NCI-H2227 (cell line): ENCODE measurements around the gene CCDC183.

Experiments used
- DNase-seq: peaks from one replicate; lab custom pipeline; 2025; ENCODE audit not compliant: unreplicated experiment; lab: John Stamatoyannopoulos, UW

The CCDC183 gene

DNA sequence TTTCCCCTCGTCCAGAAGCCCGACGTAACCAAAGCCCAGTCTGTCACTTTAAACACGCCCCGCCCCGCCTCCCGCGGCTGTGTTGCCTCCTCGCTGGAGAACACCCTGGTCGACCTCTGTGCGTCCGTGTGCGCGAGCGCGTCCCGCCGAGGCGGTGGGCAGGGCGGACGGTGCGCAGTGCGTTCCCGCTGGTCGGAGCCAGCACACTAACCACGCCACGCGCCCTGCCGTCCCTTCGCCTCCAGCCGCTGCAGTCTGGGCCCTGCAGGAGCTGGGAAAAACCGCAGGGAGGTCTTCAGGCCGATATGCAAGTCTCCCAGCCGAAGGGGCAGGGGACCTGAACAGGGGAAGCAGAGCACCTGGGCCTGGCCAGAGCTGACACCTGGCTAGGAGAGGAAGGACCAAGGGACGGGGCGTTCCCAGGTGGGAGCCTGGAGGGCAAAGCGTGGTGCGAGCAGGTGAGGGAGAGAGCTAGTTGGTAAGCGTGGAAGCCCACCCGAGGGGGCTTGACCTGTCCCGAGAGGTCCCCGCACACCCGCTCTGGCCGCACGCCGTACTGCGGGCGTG lies 51.8 kb downstream of the CCDC183 start:
- peak; percentile 80 for DNase-seq

DNA sequence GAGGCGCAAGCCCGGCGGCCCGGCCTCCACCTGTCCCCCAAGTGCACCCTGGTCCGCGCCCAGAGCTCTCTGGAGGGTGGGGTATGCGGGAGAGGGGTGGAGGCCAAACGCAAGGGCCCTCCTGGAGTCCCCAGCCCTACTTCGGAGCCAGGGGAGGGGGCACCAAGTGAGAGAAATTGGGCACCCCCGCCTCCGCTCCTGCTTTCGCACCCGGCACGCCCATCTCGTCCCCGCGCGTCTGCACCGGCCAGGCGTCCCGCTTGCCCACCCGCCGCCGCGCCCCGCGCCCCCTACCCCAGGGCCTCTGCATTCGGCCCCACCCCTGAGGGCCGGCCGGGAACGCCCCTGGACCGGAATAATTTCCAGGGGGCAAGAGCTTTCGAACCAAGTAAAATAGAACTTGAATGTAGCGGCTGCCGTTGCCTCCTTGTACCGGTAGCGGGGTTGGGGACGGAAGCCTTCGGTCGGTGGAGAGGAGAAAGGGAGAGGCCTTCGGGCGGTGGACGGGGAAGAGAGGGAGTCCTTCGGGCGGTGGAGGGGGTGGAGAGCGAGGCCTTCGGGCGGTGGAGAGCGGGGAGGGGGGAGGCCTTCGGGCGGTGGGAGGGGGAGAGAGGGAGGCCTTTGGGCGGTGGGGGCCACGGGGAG lies 52.4 kb downstream of the CCDC183 start:
- DNase-seq: peak; percentile 68

DNA sequence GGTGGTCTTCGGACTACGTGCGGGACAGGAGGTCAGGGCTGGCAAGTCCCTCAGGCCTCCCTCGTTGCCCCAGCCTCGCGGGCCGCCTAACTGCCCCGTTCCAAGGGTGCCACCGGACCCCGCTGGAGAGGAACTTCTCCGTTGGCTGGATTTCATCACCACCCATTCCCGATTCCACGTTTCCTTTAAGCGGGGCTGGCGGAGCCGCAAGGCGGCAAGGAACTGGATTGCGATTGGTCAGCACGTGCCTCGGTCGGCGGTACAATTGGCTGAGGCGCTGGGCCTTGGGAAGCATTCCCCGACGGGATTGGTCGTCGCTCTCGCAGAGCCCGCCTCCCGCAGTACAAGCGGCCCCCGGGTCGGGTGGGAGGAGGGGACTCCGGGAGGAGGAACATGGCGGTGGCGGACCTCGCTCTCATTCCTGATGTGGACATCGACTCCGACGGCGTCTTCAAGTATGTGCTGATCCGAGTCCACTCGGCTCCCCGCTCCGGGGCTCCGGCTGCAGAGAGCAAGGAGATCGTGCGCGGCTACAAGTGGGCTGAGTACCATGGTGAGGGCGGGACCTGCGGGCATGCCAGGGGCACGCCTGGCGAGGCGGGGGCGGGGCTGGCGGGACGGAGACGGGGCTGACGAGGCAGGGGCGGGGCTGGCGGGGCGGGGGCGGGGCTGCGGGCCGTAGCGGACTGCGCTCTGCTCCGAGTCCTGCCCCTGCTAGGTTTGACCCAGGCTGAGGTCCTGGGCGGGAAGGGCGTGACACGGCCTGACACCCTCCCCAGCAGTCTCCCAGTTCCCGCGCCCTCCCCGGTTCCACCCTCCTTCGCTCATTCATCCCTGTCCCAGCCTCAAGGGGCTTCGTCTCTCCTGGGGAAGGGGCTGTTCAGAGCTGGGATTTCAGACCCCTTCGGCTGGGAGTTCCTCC lies 53.2 kb downstream of the CCDC183 start, which contains the start of gene PHPT1:
Gene PHPT1 (plus strand): TSS at position 372 of the 922 bp plus-strand sequence. CDS start 22 bp downstream, at position 394.
- peak; percentile 98 for DNase-seq

DNA sequence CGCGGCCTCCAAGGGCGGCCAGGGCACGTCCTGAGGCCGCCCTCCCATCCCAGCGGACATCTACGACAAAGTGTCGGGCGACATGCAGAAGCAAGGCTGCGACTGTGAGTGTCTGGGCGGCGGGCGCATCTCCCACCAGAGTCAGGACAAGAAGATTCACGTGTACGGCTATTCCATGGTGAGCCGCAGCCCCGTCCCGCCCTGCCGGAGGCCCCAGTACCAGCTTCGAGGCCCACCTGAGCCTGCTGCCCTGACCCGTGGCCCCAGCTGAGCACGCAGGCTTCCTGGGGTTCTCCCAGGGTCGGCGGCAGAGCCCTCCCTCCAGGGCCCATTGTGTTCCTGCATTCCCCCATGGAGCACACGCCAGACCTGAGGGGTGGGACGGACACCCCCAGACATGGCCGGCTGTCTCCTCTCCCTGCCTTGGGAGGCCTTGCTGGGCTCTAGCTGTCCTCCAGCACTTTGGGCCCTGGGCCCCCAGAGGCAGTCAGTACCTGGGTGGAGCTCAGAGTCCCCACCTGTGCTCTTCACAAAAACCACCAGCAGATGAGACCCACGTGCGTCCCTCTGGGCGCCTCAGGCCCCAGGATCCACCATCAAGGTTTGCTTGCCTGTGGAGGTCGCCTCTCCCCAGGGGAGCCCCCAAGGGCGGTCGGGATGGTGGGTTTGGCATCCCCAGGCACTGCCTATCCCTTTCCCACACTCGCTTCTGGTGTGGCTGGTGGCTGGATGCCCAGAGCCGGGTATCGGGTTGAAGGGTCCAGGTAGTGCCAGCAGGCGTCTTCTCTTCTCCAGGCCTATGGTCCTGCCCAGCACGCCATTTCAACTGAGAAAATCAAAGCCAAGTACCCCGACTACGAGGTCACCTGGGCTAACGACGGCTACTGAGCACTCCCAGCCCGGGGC lies 54.1 kb downstream of the CCDC183 start:
- no peak for DNase-seq

DNA sequence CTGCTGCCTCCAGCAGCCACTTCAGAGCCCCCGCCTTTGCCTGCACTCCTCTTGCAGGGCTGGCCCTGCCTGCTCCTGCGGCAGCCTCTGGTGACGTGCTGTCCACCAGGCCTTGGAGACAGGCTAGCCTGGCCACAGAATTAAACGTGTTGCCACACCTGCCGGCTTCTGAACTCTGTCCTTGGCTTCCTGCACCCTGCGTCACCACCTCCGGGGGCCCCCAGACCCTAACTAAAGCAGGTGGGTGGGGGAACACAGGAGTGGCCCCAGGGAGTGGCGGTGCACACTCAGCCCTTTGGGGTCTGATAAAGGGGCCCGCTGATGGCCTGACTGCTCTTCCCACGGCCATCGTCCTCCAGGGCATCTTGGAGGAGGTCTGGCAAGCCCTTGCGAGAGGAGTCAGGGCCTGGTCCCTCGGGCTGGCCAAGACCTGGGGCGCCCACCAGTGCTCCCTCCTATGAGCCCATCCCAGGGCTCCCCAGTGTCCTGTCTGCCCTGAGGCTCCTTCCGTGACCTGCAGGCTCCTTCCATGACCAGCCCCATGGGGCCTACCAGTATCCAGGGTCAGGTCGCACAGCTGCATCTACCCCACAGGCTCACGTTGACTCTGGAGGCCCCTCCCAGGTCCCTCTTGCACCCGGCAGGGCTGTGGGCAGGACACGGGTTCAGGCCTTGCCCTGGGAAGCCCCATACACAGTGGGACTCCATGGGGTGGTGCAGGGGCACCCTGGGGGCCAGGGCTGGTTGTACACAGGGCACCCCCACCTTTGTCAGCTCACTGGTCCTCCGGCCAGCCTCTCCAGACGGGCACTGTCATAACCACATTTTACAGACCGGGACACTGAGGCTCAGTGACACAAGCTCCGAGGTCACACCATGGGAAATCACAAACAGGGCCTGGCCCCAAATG lies 55.0 kb downstream of the CCDC183 start:
- DNase-seq: peak; percentile 25

DNA sequence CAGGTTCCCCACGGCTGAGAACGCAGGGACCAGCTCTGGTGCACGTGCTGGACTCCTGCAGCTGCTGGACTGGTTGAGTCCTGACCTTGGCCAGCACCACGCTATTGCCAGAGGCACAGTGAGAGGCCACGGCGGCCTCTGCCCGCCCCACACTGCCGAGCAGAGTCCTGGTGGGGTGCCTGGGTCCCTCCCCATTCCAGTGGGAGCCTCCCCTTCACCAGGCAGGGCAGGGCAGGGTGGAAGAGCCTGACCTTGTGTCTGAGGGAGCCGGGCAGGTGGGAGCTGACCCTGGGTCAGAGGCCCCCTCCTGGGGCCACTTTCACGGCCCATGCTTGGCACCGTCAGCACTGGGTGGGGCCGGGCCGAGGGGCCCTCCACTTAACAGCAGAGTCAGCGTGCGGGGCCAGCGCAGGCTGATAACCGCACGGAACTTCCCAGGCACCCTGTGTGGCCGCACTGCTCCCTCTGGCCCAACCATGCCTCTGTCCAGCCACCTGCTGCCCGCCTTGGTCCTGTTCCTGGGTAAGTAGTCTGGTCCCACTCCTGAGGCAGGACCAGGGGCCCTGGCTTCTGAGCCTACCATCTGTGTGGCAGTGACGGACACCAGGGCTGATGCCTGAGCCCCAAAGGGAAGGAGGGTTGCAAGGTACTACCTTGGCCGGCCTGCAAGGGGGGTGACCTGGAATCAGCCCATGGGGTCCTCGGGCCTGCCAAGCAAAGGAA lies 56.0 kb downstream of the CCDC183 start, which contains the start of gene MAMDC4:
Gene MAMDC4 (plus strand): TSS at position 406 of the 723 bp plus-strand sequence. CDS start 71 bp downstream, at position 477.
- DNase-seq: no peak

DNA sequence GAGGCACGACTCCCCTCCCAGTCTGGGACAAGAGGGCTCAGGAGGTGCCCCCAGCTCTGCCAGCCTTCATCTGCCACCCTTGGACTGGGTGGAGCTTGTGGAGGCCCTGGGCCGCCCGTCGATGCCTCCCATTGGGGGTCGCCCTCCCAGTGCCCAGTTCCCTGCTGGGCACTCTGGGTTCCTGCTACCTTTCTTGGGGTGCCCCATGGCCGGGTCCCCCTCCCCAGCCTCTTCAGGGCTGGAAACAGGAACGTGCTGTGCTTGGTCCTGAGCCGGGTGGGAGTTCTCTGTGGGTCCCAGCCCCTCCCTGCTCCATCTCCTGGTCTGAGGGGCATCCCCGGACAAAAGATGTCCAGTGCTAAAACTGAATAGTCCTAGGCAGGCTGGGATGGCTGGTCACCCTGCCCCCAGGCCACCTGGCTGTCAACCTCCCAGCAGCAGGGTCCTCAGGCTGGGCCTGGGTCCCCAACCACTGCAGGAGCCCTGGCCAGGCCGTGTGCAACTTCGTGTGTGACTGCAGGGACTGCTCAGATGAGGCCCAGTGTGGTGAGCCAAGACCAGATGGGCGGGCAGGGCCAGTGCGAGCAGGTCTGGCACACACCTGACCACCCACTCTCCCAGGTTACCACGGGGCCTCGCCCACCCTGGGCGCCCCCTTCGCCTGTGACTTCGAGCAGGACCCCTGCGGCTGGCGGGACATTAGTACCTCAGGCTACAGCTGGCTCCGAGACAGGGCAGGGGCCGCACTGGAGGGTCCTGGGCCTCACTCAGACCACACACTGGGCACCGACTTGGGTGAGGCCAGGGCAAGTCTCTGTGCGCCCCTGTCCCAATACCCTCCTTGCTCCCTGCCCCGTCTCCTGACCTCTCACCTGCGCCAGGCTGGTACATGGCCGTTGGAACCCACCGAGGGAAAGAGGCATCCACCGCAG lies 56.8 kb downstream of the CCDC183 start:
- DNase-seq: no peak

DNA sequence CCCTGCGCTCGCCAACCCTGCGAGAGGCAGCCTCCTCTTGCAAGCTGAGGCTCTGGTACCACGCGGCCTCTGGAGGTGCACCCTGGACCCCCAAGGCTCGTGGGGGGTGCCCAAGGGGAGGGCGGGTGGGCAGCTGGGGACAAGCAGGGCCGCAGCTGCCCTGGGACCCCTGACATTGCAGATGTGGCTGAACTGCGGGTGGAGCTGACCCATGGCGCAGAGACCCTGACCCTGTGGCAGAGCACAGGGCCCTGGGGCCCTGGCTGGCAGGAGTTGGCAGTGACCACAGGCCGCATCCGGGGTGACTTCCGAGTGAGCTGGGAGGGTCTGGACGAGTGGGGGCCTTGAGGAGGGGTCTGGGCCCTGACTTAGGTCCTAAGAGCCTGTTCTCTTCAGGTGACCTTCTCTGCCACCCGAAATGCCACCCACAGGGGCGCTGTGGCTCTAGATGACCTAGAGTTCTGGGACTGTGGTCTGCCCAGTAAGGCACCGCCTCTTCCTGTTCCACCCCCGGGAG lies 57.5 kb downstream of the CCDC183 start:
- no peak for DNase-seq

DNA sequence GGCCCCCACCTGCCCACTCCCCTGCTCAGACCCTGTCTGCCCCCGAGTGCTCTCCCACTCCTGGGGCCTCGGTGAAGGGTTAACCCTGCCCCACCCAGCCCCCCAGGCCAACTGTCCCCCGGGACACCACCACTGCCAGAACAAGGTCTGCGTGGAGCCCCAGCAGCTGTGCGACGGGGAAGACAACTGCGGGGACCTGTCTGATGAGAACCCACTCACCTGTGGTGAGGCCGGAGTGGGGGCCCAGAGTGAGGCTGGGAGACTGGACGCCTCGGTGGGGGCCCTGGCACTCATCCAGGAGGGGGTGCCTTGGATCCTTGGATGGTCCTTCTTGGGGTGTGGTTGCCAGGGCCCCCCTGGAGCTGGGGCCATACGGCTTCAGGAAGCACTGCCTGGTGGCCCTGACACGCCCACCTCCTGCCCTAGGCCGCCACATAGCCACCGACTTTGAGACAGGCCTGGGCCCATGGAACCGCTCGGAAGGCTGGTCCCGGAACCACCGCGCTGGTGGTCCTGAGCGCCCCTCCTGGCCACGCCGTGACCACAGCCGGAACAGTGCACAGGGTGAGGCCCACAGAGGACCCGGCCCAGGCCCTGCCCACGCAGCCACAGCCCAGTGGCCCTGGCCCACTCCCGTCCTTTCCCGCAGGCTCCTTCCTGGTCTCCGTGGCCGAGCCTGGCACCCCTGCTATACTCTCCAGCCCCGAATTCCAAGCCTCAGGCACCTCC lies 58.1 kb downstream of the CCDC183 start:
- no peak for DNase-seq

DNA sequence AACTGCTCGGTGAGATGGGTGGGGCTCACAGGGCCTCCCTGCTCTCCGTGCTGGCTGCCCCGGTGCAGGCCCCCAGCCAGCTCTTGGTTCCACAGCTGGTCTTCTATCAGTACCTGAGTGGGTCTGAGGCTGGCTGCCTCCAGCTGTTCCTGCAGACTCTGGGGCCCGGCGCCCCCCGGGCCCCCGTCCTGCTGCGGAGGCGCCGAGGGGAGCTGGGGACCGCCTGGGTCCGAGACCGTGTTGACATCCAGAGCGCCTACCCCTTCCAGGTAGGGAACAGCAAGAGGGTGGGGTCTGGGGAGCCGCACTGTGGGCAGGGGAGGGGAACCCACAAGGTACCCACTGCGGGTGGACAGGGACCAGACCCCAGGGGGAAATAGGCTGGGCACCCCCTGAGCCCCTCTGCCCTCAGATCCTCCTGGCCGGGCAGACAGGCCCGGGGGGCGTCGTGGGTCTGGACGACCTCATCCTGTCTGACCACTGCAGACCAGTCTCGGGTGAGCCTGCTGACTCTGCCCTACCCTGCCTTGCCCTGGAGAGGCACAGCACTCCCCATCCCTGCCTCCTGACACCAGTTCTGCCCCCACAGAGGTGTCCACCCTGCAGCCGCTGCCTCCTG lies 58.8 kb downstream of the CCDC183 start:
- DNase-seq: no peak

DNA sequence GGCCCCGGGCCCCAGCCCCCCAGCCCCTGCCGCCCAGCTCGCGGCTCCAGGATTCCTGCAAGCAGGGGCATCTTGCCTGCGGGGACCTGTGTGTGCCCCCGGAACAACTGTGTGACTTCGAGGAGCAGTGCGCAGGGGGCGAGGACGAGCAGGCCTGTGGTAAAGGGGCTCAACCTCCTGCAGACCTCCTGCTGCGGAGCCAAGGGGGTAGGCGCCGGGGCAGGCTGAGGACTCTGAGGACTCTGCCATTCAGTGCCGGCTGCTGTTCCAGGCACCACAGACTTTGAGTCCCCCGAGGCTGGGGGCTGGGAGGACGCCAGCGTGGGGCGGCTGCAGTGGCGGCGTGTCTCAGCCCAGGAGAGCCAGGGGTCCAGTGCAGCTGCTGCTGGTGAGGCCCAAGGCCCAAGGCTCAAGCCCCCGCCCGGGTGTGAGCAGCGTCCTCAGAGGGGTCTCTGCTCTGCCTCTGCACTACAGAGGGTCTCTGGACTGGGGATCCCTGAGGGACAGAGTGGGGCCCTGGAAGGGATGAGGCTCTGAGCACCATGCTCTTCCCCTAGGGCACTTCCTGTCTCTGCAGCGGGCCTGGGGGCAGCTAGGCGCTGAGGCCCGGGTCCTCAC lies 59.4 kb downstream of the CCDC183 start:
- DNase-seq: no peak

DNA sequence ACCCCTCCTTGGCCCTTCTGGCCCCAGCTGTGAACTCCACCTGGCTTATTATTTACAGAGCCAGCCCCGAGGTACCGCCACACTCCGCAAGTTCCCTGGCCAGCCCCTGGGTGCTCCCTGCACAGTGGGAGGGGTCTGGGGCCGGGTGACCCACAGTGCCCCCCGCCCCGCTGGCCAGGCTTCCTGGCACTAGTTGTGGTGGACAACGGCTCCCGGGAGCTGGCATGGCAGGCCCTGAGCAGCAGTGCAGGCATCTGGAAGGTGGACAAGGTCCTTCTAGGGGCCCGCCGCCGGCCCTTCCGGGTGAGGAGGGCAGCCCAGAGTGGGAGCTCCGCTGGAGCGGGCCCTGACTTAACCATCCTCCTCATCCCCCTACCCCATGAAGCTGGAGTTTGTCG lies 59.9 kb downstream of the CCDC183 start:
- no peak for DNase-seq

DNA sequence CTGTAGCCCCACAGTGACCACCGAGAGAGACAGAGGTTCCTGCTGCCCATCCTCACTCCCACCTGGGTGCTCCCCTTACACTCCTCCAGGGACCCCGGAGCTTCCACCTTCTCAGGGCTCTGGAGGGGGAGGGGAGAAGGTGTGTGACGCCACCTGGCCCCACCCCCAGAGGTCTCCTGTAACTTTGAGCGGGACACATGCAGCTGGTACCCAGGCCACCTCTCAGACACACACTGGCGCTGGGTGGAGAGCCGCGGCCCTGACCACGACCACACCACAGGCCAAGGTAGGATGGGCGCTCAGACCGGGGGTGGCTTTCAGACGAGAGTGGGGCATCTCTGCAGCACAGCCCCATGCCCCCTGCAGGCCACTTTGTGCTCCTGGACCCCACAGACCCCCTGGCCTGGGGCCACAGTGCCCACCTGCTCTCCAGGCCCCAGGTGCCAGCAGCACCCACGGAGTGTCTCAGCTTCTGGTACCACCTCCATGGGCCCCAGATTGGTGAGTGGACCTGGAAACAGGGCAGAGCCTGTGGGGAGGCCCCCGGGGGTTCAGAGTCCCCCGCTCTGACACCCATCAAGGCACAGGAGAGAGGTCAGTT lies 60.5 kb downstream of the CCDC183 start:
- DNase-seq: no peak

DNA sequence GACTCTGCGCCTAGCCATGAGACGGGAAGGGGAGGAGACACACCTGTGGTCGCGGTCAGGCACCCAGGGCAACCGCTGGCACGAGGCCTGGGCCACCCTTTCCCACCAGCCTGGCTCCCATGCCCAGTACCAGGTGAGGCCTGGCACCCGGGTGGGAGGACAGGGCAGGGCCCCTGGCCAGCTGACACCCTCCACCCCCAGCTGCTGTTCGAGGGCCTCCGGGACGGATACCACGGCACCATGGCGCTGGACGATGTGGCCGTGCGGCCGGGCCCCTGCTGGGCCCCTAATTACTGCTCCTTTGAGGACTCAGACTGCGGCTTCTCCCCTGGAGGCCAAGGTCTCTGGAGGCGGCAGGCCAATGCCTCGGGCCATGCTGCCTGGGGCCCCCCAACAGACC lies 61.0 kb downstream of the CCDC183 start:
- no peak for DNase-seq
